Right lung (tissue), 5 donors: ENCODE results near the gene TMPRSS6. TPM values are rescaled to one million over a fixed set of nuclear protein-coding genes. Genes with fewer than 3 reads are reported as not detected.

Experiments used
- DNase-seq, 2 donors: peaks; one replicate each; pipeline ENCODE4 v3.0.0-alpha.2; 2013
- polyA plus RNA-seq, 5 donors: library from polyadenylated mRNA; unstranded; fragments of 120-200 nt; gene quantifications; one replicate each; pipeline versions ENCODE4 v1.2.1 to v1.2.3, GENCODE V29; 2013; ENCODE audit warnings: inconsistent platforms in 1 of 5, low replicate concordance in 1 of 5; ENCODE audit not compliant: insufficient read length in 5 of 5, insufficient read depth in 1 of 5

TMPRSS6 gene
- polyA plus RNA-seq, 5 donors: 0.36 to 0.79 (median 0.61) TPM

GRCh38 chr22:37065961-37066360 lies 43.6 kb downstream of the TMPRSS6 start:
- DNase-seq: no peak

GRCh38 chr22:37065180-37065579 lies 44.3 kb downstream of the TMPRSS6 start:
- no peak for DNase-seq

- no peak for DNase-seq
Observed at GRCh38 chr22:37064553-37064952, 45.0 kb downstream of the TMPRSS6 start.

- DNase-seq: no peak
Observed at GRCh38 chr22:37063431-37064420, 45.8 kb downstream of the TMPRSS6 start.

- no peak for DNase-seq
Observed at GRCh38 chr22:37062702-37063381, 46.7 kb downstream of the TMPRSS6 start.

- no peak for DNase-seq
Observed at GRCh38 chr22:37062376-37062675, 47.2 kb downstream of the TMPRSS6 start.

- DNase-seq: no peak
Observed at GRCh38 chr22:37061611-37062375, 47.7 kb downstream of the TMPRSS6 start.

GRCh38 chr22:37060801-37061610 lies 48.5 kb downstream of the TMPRSS6 start:
- DNase-seq: no peak

GRCh38 chr22:37059876-37060449 lies 49.5 kb downstream of the TMPRSS6 start:
- no peak for DNase-seq

- DNase-seq: no peak
Observed at GRCh38 chr22:37058917-37059701, 50.4 kb downstream of the TMPRSS6 start.

GRCh38 chr22:37057796-37058510 lies 51.6 kb downstream of the TMPRSS6 start:
- no peak for DNase-seq

GRCh38 chr22:37057226-37057625 lies 52.3 kb downstream of the TMPRSS6 start:
- DNase-seq: no peak

GRCh38 chr22:37056246-37056645 lies 53.3 kb downstream of the TMPRSS6 start:
- no peak for DNase-seq

GRCh38 chr22:37054600-37055365 lies 54.7 kb downstream of the TMPRSS6 start:
- DNase-seq: no peak

- no peak for DNase-seq
Observed at GRCh38 chr22:37054056-37054395, 55.5 kb downstream of the TMPRSS6 start.

- DNase-seq: no peak
Observed at GRCh38 chr22:37053310-37054055, 56.0 kb downstream of the TMPRSS6 start.

- DNase-seq: no peak
Observed at GRCh38 chr22:37052386-37053309, 56.9 kb downstream of the TMPRSS6 start.
